ENCODE data around the gene PTPRZ1. TPM values are rescaled to one million over a fixed set of nuclear protein-coding genes. Genes with fewer than 3 reads are reported as not detected.

PTPRZ1 gene
- polyA plus RNA-seq, 3 donors, result not detected

DNA sequence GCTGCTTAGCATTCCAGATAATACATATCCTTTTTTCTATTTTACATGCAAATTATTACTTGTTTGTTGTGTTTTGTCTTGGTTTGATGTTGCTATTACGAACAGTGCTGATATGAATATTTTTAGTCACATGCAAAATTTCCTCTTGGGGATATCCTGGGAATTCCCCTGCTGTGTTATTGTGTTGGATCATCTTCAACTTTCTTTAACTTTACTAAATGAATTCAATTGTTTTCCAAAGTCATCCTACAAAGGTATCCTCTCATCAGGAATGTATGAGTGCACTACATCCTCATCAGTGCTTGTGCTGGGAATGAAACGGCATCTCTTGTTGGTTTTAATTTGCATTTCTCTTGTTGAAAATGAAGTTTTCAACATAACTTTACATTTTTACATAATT is 184.0 kb downstream of the PTPRZ1 start:
- Histone ChIP-seq H3K4me2 (replicated peaks; ENCODE audit: extremely low read depth, low read length, poor library complexity, severe bottlenecking) (no peak overlapping the region), H3K27ac (ENCODE audit: low read depth in 1 of 2, low read length in 2 of 2) (no peak overlapping the region), H2AFZ (ENCODE audit: insufficient read depth, low read depth, low read length, poor library complexity, severe bottlenecking) (no peak overlapping the region), H3K9ac (ENCODE audit: insufficient read depth, low read length, poor library complexity, severe bottlenecking) (no peak overlapping the region), H3K27me3 (ENCODE audit: control insufficient read depth in 2 of 2, insufficient read depth in 2 of 2, low read length in 2 of 2) (no peaks in the 10 kb centered on the region), H3K36me3 (replicated peaks in 1 of 2; ENCODE audit: control insufficient read depth in 1 of 2, insufficient read depth in 2 of 2, low read length in 2 of 2) (no peaks in the 10 kb centered on the region), H3K4me1 (ENCODE audit: control insufficient read depth in 1 of 2, insufficient read depth in 2 of 2, low read length in 2 of 2) (no peaks in the 10 kb centered on the region), H3K4me3 (replicated peaks in 1 of 3; ENCODE audit: low read depth in 2 of 3, low read length in 3 of 3) (no peak overlapping the region), H4K20me1 (ENCODE audit: insufficient read depth, low read length) (no peaks in the 10 kb centered on the region), H3K79me2 (ENCODE audit: insufficient read depth, low read length) (no peaks in the 10 kb centered on the region), H3K9me3 (replicated peaks in 1 of 2; ENCODE audit: control insufficient read depth in 1 of 2, insufficient read depth in 1 of 2, low read length in 2 of 2) (no peaks in the 10 kb centered on the region)
- no peaks in the 10 kb centered on the region for H3K9me3 Mint-ChIP-seq
- TF ChIP-seq, protein P1, sequence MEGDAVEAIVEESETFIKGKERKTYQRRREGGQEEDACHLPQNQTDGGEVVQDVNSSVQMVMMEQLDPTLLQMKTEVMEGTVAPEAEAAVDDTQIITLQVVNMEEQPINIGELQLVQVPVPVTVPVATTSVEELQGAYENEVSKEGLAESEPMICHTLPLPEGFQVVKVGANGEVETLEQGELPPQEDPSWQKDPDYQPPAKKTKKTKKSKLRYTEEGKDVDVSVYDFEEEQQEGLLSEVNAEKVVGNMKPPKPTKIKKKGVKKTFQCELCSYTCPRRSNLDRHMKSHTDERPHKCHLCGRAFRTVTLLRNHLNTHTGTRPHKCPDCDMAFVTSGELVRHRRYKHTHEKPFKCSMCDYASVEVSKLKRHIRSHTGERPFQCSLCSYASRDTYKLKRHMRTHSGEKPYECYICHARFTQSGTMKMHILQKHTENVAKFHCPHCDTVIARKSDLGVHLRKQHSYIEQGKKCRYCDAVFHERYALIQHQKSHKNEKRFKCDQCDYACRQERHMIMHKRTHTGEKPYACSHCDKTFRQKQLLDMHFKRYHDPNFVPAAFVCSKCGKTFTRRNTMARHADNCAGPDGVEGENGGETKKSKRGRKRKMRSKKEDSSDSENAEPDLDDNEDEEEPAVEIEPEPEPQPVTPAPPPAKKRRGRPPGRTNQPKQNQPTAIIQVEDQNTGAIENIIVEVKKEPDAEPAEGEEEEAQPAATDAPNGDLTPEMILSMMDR (IDR thresholded peaks at IDR 0.05), result no peak
- H3K4me3 Mint-ChIP-seq, result no peak overlapping the region
- no peaks in the 10 kb centered on the region for H3K36me3 Mint-ChIP-seq
- no CpG with 5 or more reads among the region's 2 CpGs for WGBS (ENCODE audit: insufficient coverage)
- H3K27me3 Mint-ChIP-seq (ENCODE audit: low read depth in 3 of 3), result no peaks in the 10 kb centered on the region
- intact Hi-C loops (cut with micrococcal nuclease), result no loop called here
- no peak overlapping the region for H3K27ac Mint-ChIP-seq
- H3K4me1 Mint-ChIP-seq, result no peaks in the 10 kb centered on the region
- no peak for DNase-seq

DNA sequence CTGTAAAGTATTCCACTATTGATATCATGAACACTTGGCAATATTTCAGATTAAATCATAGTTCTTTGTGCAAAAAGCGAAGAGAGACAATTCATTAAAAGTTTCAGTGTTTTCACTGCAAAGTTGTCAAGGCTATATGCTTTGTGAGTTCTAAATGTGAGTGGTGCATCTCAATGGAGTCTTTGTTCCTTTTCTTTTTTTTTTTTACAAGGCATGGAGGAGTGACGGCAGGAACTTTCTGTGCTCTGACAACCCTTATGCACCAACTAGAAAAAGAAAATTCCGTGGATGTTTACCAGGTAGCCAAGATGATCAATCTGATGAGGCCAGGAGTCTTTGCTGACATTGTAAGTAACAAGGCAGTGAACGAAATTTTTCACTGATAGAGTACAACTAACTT is 186.6 kb downstream of the PTPRZ1 start:
- H3K9ac ChIP-seq (ENCODE audit: insufficient read depth, low read length, poor library complexity, severe bottlenecking), result no peak overlapping the region
- H3K27ac ChIP-seq (ENCODE audit: low read depth in 1 of 2, low read length in 2 of 2), result no peak overlapping the region
- no peaks in the 10 kb centered on the region for H3K4me1 ChIP-seq (ENCODE audit: control insufficient read depth in 1 of 2, insufficient read depth in 2 of 2, low read length in 2 of 2)
- intact Hi-C loops (cut with micrococcal nuclease), result no loop called here
- Mint-ChIP-seq H3K9me3 (no peaks in the 10 kb centered on the region), H3K4me1 (no peaks in the 10 kb centered on the region), H3K4me3 (no peak overlapping the region), H3K27ac (no peak overlapping the region), H3K27me3 (ENCODE audit: low read depth in 3 of 3) (peaks cover 0 to 1% (median 0%) of the 10 kb centered on the region in 3 donors), H3K36me3 (no peaks in the 10 kb centered on the region)
- DNase-seq, result no peak
- no peaks in the 10 kb centered on the region for H3K9me3 ChIP-seq (replicated peaks in 1 of 2; ENCODE audit: control insufficient read depth in 1 of 2, insufficient read depth in 1 of 2, low read length in 2 of 2)
- H3K36me3 ChIP-seq (replicated peaks in 1 of 2; ENCODE audit: control insufficient read depth in 1 of 2, insufficient read depth in 2 of 2, low read length in 2 of 2), result no peaks in the 10 kb centered on the region
- no CpG with 5 or more reads among the region's 4 CpGs for WGBS (ENCODE audit: insufficient coverage)
- no peak overlapping the region for H3K4me2 ChIP-seq (replicated peaks; ENCODE audit: extremely low read depth, low read length, poor library complexity, severe bottlenecking)
- TF ChIP-seq, protein P1 (IDR thresholded peaks at IDR 0.05), result no peak
- no peaks in the 10 kb centered on the region for H4K20me1 ChIP-seq (ENCODE audit: insufficient read depth, low read length)
- no peak overlapping the region for H3K4me3 ChIP-seq (replicated peaks in 1 of 3; ENCODE audit: low read depth in 2 of 3, low read length in 3 of 3)
- H3K27me3 ChIP-seq (ENCODE audit: control insufficient read depth in 2 of 2, insufficient read depth in 2 of 2, low read length in 2 of 2), result no peaks in the 10 kb centered on the region
- H3K79me2 ChIP-seq (ENCODE audit: insufficient read depth, low read length), result no peaks in the 10 kb centered on the region
- H2AFZ ChIP-seq (ENCODE audit: insufficient read depth, low read depth, low read length, poor library complexity, severe bottlenecking), result no peak overlapping the region

Data from CD14-positive monocyte (primary cell).